GM18861 (cell line): Measurements from ENCODE around the gene PBX4.

Source experiments
- ATAC-seq: cut with Tn5 transposase; IDR thresholded peaks from one replicate; pipeline ENCODE4 v1.9.1; 2021; ENCODE audit not compliant: unreplicated experiment

The PBX4 gene

DNA sequence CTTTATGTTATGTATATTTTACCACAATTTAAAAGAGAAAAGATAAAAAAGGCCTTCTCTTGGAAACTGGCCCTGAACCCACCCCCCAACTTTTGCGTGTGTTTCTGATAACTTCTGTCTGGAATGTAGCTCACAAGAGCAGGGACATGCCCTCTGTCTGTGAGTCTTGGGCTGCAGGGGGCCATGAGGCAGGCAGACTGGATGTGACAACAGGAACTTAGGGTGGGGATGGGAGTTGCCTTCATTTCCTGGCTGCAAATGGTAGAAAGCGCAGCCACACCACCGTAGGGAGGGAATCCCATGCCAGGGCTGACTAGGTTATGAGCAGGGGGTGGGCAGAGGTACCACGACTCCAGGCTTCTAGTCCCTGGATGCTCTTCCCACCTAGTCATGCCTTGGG is 58.6 kb downstream of the PBX4 start:
- ATAC-seq = no peak

GRCh38 chr19:19558636-19559035 is 59.9 kb downstream of the PBX4 start:
- no peak for ATAC-seq

DNA sequence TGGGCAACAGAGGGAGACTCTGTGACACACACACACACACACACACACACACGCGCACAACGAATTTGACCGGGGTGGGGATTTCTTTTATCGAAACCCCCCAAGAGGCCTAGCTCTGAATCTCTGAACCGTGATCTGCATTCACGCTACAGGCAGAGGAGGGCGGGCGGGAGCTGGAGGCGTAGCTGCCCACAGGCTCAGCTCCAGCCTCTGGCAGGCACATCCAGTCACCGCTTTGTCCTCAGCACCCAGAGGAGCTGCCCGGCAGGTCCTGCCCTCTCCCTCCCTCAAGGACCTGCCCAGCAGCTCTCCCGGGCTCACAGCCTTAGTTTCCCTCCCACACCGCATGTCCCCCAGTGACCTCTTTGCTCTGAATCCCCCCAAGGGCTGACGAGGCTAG is 60.4 kb downstream of the PBX4 start:
- no peak for ATAC-seq

GRCh38 chr19:19554074-19555023 is 64.1 kb downstream of the PBX4 start:
- no peak for ATAC-seq

DNA sequence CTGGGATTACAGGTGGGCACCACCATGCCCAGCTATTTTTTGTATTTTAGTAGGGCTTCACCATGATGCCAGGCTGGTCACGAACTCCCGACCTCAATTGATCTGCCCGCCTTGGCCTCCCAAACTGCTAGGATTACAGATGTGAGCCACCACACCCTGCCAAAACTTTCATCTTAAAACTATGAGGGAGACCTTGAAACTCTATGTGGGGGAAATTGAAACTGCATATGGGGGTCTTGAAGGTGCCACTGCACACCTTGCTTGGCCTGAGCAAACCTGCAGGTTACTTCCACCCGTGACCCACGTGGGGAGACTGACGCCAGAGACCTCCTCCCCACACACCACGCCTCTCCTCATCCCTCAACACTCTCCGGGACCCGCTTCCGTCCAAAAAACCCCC is 64.8 kb downstream of the PBX4 start:
- no peak for ATAC-seq

GRCh38 chr19:19552798-19553197 is 65.7 kb downstream of the PBX4 start:
- ATAC-seq = no peak

- no peak for ATAC-seq
These were observed 66.7 kb downstream of the PBX4 start for GRCh38 chr19:19551853-19552192.

DNA sequence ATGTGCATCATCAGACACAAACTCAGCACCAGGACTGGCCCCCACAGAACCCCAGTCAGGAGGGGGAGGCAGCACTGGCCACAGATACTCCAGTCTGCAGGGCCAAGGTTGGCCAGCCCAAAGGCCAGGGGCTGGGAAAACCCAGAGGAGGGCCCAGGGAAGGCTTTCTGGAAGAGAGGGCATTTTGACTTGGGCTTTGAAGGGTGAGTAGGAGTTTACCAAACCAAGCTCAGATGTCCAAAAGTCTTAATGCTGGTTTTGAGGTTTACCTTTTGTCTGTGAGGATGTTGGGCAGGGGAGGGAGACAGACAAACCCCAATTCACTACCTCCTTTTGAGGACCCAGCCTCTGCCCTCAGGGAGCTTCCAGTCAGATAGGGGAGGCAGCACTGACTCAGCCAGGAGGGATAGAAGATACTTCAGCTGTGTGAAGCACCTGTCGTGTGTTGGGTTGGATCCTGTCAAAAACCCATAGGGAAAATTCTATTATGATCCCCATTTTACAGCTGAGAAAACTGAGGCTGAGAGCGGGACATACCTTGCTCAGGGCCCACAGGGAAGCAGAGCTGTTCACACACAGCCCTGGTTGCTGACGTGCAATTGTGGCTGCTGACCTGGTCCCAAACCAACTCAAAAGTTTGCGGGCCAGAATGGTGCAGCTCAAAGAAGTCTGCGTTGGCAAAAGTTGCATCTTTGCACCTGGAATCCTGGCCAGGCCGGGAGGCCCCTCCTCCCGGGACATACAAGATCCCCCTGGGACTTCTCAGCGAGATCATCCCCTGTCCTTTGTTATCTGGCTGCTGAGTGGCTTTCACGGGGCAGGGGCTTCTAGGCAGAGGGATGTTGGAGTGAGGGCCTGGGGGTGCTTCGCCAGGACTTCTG is 67.3 kb downstream of the PBX4 start:
- ATAC-seq = no peak

- ATAC-seq = no peak
These were observed 68.0 kb downstream of the PBX4 start for GRCh38 chr19:19550485-19550929.

DNA sequence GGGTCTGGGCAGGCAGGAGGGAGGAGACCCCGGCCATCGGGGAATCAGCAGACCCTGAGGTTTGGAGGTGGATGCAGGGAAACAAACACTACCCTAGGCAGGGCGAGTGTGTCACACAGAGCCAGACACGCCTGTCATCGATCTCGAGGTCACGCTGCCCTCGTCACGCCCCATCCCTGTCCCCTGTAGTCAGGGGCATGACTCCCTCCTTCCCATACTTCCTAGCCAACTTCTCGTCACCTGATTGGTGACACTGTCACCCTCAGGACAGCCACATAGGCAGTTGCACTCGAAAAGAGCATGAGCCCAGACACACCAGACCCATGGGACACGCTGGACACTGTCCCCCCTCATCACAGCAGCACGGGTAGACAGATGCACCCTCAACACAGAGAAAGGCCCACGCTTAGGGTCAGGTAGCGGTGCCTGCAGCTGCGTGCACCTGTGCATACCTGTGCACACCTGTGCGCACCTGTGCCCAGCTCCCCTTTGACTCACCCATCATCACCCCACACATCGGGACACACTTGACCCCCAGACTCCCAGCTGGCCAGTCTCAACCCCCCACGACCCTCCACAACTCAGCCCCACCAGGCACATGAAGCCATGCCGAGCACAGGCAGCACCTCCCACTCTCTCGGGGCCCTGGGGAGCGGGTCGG is 68.6 kb downstream of the PBX4 start:
- no peak for ATAC-seq

DNA sequence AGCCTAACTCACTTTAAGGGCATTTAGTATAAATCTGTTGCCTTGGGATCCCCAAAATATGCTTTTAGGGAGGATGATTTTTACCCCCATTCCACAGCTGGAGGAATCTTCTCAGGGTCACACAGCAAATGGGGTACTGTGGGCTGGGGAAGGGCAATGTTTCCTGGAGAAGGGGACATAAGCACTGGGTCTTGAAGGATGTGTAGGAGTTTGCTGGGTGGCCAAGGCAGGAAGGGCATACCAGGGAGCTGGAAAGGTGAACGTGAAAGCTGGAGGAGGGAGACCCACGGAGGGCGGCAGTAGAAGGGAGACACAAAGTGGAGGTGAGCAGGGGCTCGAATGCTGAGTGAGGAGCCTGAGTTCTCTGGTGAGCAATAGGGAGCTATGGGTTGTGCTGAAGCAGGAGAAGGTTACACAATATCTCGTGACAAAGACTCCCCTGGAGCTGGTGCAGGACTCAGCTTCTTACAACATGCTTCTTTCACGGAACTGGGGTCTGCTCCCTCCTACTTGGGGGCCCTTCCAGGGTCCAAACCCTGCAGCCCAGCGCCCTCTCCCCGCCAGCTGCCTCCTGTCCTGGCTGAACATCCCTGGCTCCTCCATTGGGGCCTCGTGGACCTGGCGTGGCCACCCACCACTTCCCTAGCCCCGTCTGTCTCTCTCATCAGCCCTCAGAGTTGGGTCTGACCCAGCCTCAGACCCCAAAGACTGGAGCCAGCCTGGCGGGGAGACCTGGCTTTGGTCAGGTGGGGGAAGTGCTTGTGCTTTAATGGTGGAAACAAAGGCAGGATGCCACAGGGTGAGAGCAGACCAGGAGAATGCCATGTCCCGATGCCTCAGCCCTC is 69.3 kb downstream of the PBX4 start:
- ATAC-seq = no peak

DNA sequence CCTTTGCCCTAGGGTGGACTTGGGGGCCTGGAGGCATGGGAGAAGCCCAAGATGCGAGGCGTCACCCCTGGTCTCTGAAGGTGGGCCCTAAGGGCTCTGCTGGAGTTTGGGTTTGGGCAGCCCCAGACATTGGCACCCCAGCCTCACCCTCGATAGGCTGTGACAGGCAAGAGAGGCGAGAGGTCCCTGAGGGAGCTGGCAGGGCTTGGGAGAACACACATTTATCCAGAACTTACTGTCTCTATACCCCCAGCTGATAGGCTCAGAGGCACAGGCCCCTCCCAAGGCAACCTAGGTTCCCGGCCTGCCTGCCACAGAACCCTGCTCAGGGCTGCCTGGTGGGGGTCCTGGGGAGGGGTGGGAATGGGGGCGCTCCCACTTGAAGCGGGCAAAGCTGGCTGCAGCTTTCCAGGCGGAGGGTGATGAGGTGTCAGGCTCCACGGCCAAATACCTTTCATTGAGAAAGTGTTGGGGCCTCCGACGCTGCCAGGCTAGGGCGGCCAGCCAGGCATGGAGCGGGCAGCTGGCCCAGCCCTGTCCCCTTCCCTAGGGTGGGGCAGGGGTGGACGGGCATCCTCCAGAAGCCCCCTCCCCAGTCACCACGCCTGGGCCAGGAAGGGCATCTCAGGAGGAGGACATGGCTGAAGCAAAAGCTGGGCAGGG is 70.7 kb downstream of the PBX4 start:
- no peak for ATAC-seq

- no peak for ATAC-seq
These were observed 71.7 kb downstream of the PBX4 start for GRCh38 chr19:19546751-19547162.

DNA sequence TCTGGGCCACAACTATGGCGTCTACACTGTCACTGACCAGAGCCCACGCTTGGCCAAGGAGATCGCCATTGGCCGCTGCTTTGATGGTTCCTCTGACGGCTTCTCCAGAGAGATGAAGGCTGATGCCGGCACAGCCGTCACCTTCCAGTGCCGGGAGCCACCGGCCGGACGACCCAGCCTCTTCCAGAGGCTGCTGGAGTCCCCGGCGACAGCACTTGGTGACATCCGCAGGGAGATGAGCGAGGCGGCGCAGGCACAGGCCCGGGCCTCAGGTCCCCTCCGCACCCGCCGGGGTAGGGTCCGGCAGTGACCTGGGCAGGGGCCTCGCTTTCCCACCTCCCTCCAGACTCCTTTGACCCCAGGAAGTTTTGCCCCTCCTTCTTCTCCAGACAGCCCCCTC is 72.8 kb downstream of the PBX4 start:
- ATAC-seq = no peak

- no peak for ATAC-seq
These were observed 73.4 kb downstream of the PBX4 start for GRCh38 chr19:19544954-19545591.

GRCh38 chr19:19544257-19544953 is 74.1 kb downstream of the PBX4 start:
- ATAC-seq = no peak

DNA sequence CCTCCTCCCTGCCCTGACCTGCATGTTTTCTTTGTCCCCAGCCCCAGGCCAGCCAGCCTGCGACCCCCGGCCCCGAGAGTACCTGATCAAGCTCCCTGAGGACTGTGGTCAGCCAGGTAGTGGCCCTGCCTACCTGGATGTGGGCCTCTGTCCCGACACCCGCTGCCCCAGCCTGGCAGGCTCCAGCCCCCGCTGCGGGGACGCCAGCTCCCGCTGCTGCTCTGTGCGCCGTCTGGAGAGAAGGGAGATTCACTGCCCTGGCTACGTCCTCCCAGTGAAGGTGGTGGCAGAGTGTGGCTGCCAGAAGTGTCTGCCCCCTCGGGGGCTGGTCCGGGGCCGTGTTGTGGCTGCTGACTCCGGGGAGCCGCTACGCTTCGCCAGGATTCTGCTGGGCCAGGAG is 74.8 kb downstream of the PBX4 start:
- no peak for ATAC-seq

DNA sequence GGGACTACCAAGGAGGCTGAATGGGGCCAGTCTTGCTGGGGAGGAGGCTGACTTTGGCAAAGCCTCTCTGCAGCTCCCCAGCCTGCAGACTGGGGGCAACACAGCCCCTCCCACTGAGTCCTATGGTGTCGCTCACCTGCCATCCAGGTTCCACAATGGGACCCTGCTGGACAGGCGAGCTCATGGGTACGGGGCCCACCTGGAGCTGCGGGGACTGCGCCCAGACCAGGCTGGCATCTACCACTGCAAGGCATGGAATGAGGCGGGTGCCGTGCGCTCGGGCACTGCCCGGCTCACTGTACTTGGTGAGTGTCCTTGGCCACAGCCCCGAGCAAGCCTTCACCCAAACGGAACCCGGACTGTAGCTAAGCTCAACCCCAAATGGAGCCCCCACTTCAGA is 75.4 kb downstream of the PBX4 start:
- no peak for ATAC-seq

DNA sequence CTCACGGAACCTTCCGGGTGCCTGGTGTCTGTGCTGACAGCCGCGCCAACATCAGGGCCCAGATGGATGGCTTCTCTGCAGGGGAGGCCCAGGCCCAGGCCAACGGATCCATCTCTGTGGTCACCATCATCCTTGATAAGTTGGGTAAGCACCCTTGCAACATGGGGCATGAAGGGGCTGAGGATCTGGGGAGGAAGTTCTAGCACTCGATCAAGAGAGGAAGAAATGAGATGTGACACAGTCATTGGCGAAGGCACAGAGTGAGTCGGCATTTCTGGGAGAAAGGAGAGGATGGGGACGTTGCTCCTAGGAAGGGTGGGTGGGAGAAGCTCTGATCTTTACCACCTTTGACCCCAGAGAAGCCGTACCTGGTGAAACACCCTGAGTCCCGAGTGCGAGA is 76.0 kb downstream of the PBX4 start:
- no peak for ATAC-seq
